H4 (cell line): ENCODE results near the gene ANAPC10. TPM values are rescaled to one million over a fixed set of nuclear protein-coding genes. Genes with fewer than 3 reads are reported as not detected.
"Not testable (repeated sequence)": the region's sequence is repeated elsewhere in the genome, so short reads cannot be mapped to it uniquely, and the experiment has no call there.

Experiments used
- DNase-seq: peaks from one replicate; pipeline ENCODE4 v3.0.0-alpha.2; 2015; ENCODE audit warnings: low spot score
- total RNA-seq: library from RNA; depleted of rRNA; stranded (reverse); fragments of >200 nt; shearing (Covaris generic); gene quantifications from 2 replicates; pipeline ENCODE4 v1.2.3, GENCODE V29; 2014; rRNA removed

The ANAPC10 gene
- total RNA-seq, result 32.3 and 38.2 TPM in 2 replicates

GRCh38 chr4:145097821-145098674 is at the start of gene ANAPC10, which contains the start of gene ABCE1:
Gene ANAPC10, minus strand, starts transcription at chr4:145098196. Its CDS starts 2,097 bp downstream, at chr4:145096099.
Gene ABCE1, plus strand, starts transcription at chr4:145098311. Its CDS starts 6,102 bp downstream, at chr4:145104413.
- DNase-seq, result peak; percentile 98

- DNase-seq, result not testable (repeated sequence)
Observed at GRCh38 chr4:145136219-145136618, 38.2 kb upstream of the ANAPC10 start.

- no peak for DNase-seq
Observed at GRCh38 chr4:145132511-145133098, 34.6 kb upstream of the ANAPC10 start.

- DNase-seq, result no peak
Observed at GRCh38 chr4:145131848-145132247, 33.9 kb upstream of the ANAPC10 start.

- DNase-seq, result peak; percentile 7
Observed at GRCh38 chr4:145130788-145131399, 32.9 kb upstream of the ANAPC10 start.

GRCh38 chr4:145130130-145130529 is 32.1 kb upstream of the ANAPC10 start:
- DNase-seq, result no peak

- DNase-seq, result no peak
Observed at GRCh38 chr4:145125396-145125795, 27.4 kb upstream of the ANAPC10 start.

GRCh38 chr4:145108128-145108527 is 10.1 kb upstream of the ANAPC10 start:
- no peak for DNase-seq

- no peak for DNase-seq
Observed at GRCh38 chr4:145107126-145107525, 9.1 kb upstream of the ANAPC10 start.

- no peak for DNase-seq
Observed at GRCh38 chr4:145103496-145103895, 5.5 kb upstream of the ANAPC10 start.

GRCh38 chr4:145102619-145103018 is 4.6 kb upstream of the ANAPC10 start:
- no peak for DNase-seq

- DNase-seq, result no peak
Observed at GRCh38 chr4:145101091-145101490, 3.1 kb upstream of the ANAPC10 start.

GRCh38 chr4:145099653-145100052 is 1.7 kb upstream of the ANAPC10 start:
- no peak for DNase-seq

GRCh38 chr4:145098675-145099037 is 660 bp upstream of the ANAPC10 start:
- DNase-seq, result peak; percentile 24

GRCh38 chr4:145097331-145097820 is 620 bp downstream of the ANAPC10 start:
- no peak for DNase-seq

GRCh38 chr4:145093638-145094037 is 4.4 kb downstream of the ANAPC10 start:
- no peak for DNase-seq

GRCh38 chr4:145090380-145090779 is 7.6 kb downstream of the ANAPC10 start:
- DNase-seq, result no peak

- no peak for DNase-seq
Observed at GRCh38 chr4:145083891-145084605, 13.9 kb downstream of the ANAPC10 start.

GRCh38 chr4:145081756-145082155 is 16.2 kb downstream of the ANAPC10 start:
- no peak for DNase-seq

- DNase-seq, result no peak
Observed at GRCh38 chr4:145076469-145076855, 21.5 kb downstream of the ANAPC10 start.

- no peak for DNase-seq
Observed at GRCh38 chr4:145075742-145076468, 22.1 kb downstream of the ANAPC10 start.
